HG03354 (cell line): ENCODE results near the gene STAB1.

Source experiments
- ATAC-seq: cut with Tn5 transposase; IDR thresholded peaks from one replicate; pipeline ENCODE4 v1.9.1; 2021; ENCODE audit warnings: mild to moderate bottlenecking; ENCODE audit not compliant: unreplicated experiment, poor library complexity, severe bottlenecking

STAB1 gene

GRCh38 chr3:52494886-52495495, at the start of gene STAB1:
Gene STAB1 (plus strand): TSS chr3:52495338. CDS start chr3:52495414, 76 bp downstream.
- ATAC-seq: no peak

- no peak for ATAC-seq
Observed at GRCh38 chr3:52446042-52446441, 49.1 kb upstream of the STAB1 start.

- peak; percentile 53 for ATAC-seq
Observed at GRCh38 chr3:52446631-52447511, 48.3 kb upstream of the STAB1 start.

GRCh38 chr3:52447512-52448355, 47.4 kb upstream of the STAB1 start:
- ATAC-seq: no peak

- ATAC-seq: no peak
Observed at GRCh38 chr3:52450489-52451236, 44.5 kb upstream of the STAB1 start.

- no peak for ATAC-seq
Observed at GRCh38 chr3:52451237-52452083, 43.7 kb upstream of the STAB1 start.

- no peak for ATAC-seq
Observed at GRCh38 chr3:52452126-52452525, 43.0 kb upstream of the STAB1 start.

GRCh38 chr3:52452570-52453221, 42.4 kb upstream of the STAB1 start:
- ATAC-seq: no peak

GRCh38 chr3:52453496-52454249, 41.5 kb upstream of the STAB1 start, which contains the start of gene TNNC1:
Gene TNNC1 (minus strand): TSS chr3:52454041. CDS start chr3:52454015, 26 bp downstream.
- ATAC-seq: no peak

GRCh38 chr3:52454250-52454937, 40.7 kb upstream of the STAB1 start:
- ATAC-seq: no peak

- ATAC-seq: peak; percentile 3
Observed at GRCh38 chr3:52454938-52455282, 40.2 kb upstream of the STAB1 start.

- peak; percentile 87 for ATAC-seq
Observed at GRCh38 chr3:52455283-52456168, 39.6 kb upstream of the STAB1 start, which contains the start of gene NISCH. Gene NISCH (plus strand): TSS chr3:52455604. CDS start chr3:52455642, 38 bp downstream.

- ATAC-seq: no peak
Observed at GRCh38 chr3:52456169-52456799, 38.9 kb upstream of the STAB1 start.

- no peak for ATAC-seq
Observed at GRCh38 chr3:52456800-52457183, 38.3 kb upstream of the STAB1 start.

GRCh38 chr3:52458031-52458760, 36.9 kb upstream of the STAB1 start:
- no peak for ATAC-seq
